Measurements from ENCODE around the gene COL15A1. TPM values are rescaled to one million over a fixed set of nuclear protein-coding genes. Genes with fewer than 3 reads are reported as not detected.
A peak's percentile ranks its signal among the peaks of the same experiment; 100 is the strongest.

The COL15A1 gene
- total RNA-seq, 1 donor from 2014 or later: 0.07 TPM

- DNase-seq: no peak
Observed at GRCh38 chr9:98944057-98944733, 488 bp downstream of the COL15A1 start.

DNA sequence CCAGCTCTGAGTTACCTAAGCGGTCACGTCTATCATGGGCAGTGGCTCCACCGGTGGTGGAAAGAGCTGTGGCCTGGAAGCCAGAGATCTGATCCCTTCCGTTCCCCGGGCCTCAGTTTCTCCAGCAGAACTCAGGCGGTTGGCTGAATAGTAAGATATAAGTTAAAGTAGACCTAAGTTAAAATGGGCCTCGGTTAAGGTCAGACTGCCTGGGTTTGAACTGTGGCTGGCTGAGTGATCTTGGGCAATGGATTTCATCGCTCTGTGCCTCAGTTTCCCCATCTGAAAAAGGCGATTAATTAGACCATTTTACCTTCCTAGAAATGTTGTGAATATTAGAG is 997 bp downstream of the COL15A1 start:
- Mint-ChIP-seq H3K4me3 (no peak overlapping the region), H3K27ac (no peak overlapping the region), H3K36me3 (ENCODE audit: low read depth) (no peaks in the 10 kb centered on the region), H3K4me1 (peaks cover 15% of the 10 kb centered on the region), H3K9me3 (no peaks in the 10 kb centered on the region), H3K27me3 (peaks cover 60% of the 10 kb centered on the region)
- no peak for DNase-seq
- TF ChIP-seq, protein P1, sequence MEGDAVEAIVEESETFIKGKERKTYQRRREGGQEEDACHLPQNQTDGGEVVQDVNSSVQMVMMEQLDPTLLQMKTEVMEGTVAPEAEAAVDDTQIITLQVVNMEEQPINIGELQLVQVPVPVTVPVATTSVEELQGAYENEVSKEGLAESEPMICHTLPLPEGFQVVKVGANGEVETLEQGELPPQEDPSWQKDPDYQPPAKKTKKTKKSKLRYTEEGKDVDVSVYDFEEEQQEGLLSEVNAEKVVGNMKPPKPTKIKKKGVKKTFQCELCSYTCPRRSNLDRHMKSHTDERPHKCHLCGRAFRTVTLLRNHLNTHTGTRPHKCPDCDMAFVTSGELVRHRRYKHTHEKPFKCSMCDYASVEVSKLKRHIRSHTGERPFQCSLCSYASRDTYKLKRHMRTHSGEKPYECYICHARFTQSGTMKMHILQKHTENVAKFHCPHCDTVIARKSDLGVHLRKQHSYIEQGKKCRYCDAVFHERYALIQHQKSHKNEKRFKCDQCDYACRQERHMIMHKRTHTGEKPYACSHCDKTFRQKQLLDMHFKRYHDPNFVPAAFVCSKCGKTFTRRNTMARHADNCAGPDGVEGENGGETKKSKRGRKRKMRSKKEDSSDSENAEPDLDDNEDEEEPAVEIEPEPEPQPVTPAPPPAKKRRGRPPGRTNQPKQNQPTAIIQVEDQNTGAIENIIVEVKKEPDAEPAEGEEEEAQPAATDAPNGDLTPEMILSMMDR (IDR thresholded peaks at IDR 0.05): no peak
- intact Hi-C loops (cut with micrococcal nuclease): no loop called here
- ChIA-PET POLR2A (no interaction called here), CTCF (no interaction called here)
- ATAC-seq (ENCODE audit: low read depth): no peak

More at GRCh38 chr9:98944057-98944733, 488 bp downstream of the COL15A1 start:
- no peak for ATAC-seq (ENCODE audit: low read depth)
- H3K27ac Mint-ChIP-seq: no peak overlapping the region
- peaks cover 15% of the 10 kb centered on the region for H3K4me1 Mint-ChIP-seq
- ChIA-PET POLR2A (no interaction called here), CTCF (no interaction called here)
- no peaks in the 10 kb centered on the region for H3K9me3 Mint-ChIP-seq
- peak overlapping the region; percentile 56 for H3K4me3 Mint-ChIP-seq
- H3K36me3 Mint-ChIP-seq (ENCODE audit: low read depth): no peaks in the 10 kb centered on the region
- peaks cover 65% of the 10 kb centered on the region for H3K27me3 Mint-ChIP-seq
- intact Hi-C loops (cut with micrococcal nuclease): no loop called here
- TF ChIP-seq, protein P1 (IDR thresholded peaks at IDR 0.05): no peak

DNA sequence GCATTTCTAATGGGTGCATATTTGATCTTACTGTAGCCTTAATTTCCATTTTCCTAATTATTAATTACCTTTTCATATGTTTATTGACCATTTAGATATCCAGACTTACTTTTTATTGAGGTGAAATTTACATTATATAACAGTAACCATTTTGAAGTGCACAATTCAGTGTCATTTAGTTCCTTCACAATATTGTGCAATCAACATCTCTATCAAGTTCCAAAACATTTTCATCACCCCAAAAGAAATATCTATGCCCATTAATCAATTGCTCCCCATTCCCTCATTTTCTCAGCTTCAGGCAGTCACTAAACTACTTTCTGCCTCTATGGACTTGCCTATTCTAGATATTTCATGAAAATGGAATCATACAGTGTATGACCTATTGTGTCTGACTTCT is 5.9 kb downstream of the COL15A1 start:
- TF ChIP-seq, protein P1 (IDR thresholded peaks at IDR 0.05): no peak
- DNase-seq (no peak), ATAC-seq (ENCODE audit: low read depth) (no peak)
- peaks cover 45% of the 10 kb centered on the region for H3K27me3 Mint-ChIP-seq
- H3K27ac Mint-ChIP-seq: no peak overlapping the region
- POLR2A ChIA-PET: no interaction called here
- no peaks in the 10 kb centered on the region for H3K36me3 Mint-ChIP-seq (ENCODE audit: low read depth)
- H3K4me3 Mint-ChIP-seq: no peak overlapping the region
- CTCF ChIA-PET: no interaction called here
- H3K9me3 Mint-ChIP-seq: peaks cover 3% of the 10 kb centered on the region
- H3K4me1 Mint-ChIP-seq: peaks cover 3% of the 10 kb centered on the region
- intact Hi-C loops (cut with micrococcal nuclease): no loop called here

GRCh38 chr9:98950262-98950661 is 6.6 kb downstream of the COL15A1 start:
- H3K27me3 Mint-ChIP-seq: peaks cover 40% of the 10 kb centered on the region
- no peak for ATAC-seq (ENCODE audit: low read depth)
- H3K27ac Mint-ChIP-seq: no peak overlapping the region
- H3K9me3 Mint-ChIP-seq: peaks cover 3% of the 10 kb centered on the region
- H3K4me1 Mint-ChIP-seq: no peaks in the 10 kb centered on the region
- POLR2A ChIA-PET: no interaction called here
- CTCF ChIA-PET: no interaction called here
- DNase-seq: no peak
- H3K36me3 Mint-ChIP-seq (ENCODE audit: low read depth): no peaks in the 10 kb centered on the region
- intact Hi-C loops (cut with micrococcal nuclease): no loop called here
- TF ChIP-seq, protein P1 (IDR thresholded peaks at IDR 0.05): no peak
- no peak overlapping the region for H3K4me3 Mint-ChIP-seq

DNA sequence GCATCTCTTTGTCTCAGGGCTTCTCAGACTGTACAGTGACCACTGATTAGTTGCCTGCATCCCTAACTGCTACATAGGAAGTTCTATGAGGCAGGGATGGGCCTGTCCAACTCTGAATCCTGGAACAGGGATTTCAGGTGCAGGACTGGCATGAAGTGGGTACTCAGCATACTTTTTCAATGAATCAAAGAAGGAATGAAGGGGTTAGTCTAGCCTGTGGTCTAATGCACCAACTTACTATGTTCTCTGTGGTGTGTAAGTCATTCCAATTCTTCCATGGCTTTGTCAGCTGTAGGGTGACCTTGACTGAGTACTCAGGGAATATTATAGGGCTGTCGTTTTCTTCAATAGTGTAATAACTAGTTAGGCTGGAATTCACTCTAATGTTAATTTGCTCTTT is 8.3 kb downstream of the COL15A1 start:
- CTCF ChIA-PET: no interaction called here
- Mint-ChIP-seq H3K4me1 (no peaks in the 10 kb centered on the region), H3K9me3 (peaks cover 5% of the 10 kb centered on the region), H3K4me3 (no peak overlapping the region), H3K27me3 (peaks cover 29% of the 10 kb centered on the region), H3K27ac (no peak overlapping the region), H3K36me3 (ENCODE audit: low read depth) (no peaks in the 10 kb centered on the region)
- TF ChIP-seq, protein P1 (IDR thresholded peaks at IDR 0.05): no peak
- no peak for DNase-seq
- POLR2A ChIA-PET: interaction anchor here (0.5 kb wide), 1 partner anchor 42 kb away, joined by 6 read pairs; no protein-coding TSS in a partner anchor
- no peak for ATAC-seq (ENCODE audit: low read depth)
- intact Hi-C loops (cut with micrococcal nuclease): no loop called here

Data from activated B cell treated with CpG ODN at 0.5 μM for 24 hours (primary cell).